Frontal cortex (tissue), 1 donor: Measurements from ENCODE around the gene ZZZ3. TPM values are rescaled to one million over a fixed set of nuclear protein-coding genes. Genes with fewer than 3 reads are reported as not detected.

ENCODE experiments used
- small RNA-seq: library from RNA; depleted of rRNA; stranded (forward); fragments of <200 nt; gene quantifications from one replicate; pipeline ENCODE3, GENCODE V24; 2014
- total RNA-seq: library from RNA; depleted of rRNA; stranded (reverse); fragments of >200 nt; gene quantifications from one replicate; pipeline ENCODE4 v1.2.3, GENCODE V29; 2014

ZZZ3 gene
- total RNA-seq, 1 donor from 2014 or later = 134 TPM

Small RNAs within 50 kb of the gene (small RNA-seq; reads per million reads assigned to genes)
- gene RN7SL370P = not detected

Other genes starting within 250 kb of the ZZZ3 start
- 259 TPM for gene USP33, start 77.2 kb upstream of the ZZZ3 start, total RNA-seq
- gene MIGA1, start 97.0 kb upstream of the ZZZ3 start, total RNA-seq = 24.1 TPM
- gene NEXN, start 206.0 kb upstream of the ZZZ3 start, total RNA-seq = under 0.01 TPM